HG02798 (cell line): Measurements from ENCODE around the gene PPP1R16B.

Experiments used
- ATAC-seq: cut with Tn5 transposase; IDR thresholded peaks from one replicate; pipeline ENCODE4 v1.9.1; 2021; ENCODE audit warnings: mild to moderate bottlenecking; ENCODE audit not compliant: unreplicated experiment, poor library complexity

Gene PPP1R16B

DNA sequence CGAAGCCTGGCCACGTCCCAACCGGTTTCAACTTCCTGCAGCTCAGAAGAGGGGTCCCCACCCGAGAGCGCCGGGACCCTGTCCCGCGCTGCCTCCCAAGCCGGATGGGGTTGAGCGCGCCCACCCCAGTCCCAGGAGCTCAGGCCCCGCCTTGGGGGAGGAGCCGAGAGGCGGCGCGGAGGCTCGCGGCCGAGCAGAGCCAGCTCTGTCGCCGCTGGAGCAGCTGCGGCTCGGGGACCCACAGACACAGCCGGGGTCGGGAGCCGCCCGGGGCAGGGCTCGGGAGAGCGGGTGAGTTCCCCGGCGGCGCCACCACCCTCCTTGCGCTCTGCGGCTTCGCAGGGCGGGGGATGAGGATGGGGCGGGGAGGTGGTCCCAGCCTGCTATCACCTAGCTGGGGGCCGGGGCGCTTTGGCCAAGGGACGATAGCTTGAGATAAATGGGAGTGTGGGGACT, at the start of gene PPP1R16B:
PPP1R16B (plus strand) TSS at position 196 of the 456 bp plus-strand sequence. CDS start 30,229 bp downstream, outside the sequence.
- peak; percentile 66 for ATAC-seq

DNA sequence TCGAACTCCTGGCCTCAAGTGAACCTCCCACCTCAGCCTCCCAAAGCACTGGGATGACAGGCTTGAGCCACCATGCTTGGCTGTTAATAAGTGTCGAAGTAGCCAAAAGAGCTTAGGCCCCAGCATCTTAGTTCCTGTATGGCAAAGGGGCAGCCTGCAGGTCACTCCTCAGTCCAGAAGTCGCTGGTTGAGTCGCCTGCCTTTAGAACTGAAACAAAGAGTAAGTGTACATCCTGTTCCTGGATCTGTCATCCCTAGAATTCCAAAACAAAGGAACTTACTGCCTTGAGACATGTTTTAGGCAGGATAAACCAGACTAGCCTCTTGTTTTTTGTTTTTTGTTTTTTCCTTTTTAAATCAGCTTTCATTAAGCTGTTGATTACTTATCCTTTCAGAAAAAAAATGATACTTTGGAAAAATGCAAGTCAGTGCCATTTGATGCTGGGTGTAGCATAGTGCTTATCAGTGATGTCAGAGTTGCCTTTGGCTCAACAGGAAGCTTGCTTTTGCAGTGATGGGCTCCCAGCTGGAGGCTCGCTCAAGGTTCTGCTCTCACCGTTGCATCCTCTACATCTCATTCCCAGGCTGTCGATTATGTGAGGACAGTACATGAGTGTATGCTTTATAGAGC, 48.2 kb upstream of the PPP1R16B start:
- no peak for ATAC-seq

DNA sequence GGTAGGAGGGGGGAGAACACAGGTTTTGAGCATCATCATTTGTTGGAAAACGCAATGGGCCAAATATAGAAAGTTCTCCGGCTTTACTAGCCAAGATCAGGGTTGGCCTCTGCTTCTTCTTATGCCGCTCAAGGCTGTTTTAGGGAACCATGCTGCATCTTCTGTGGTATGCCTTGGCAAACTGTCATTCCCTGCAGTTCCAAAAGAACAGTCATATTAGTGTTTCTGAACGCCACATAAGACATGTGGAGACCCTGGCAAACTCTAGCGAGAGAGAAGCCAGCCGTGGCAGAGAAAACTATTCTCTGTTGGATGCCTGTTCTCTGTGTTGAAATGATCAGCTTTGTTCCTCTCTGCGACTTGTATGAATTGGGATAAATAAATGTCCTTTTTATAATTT, 46.4 kb upstream of the PPP1R16B start:
- ATAC-seq, result no peak

DNA sequence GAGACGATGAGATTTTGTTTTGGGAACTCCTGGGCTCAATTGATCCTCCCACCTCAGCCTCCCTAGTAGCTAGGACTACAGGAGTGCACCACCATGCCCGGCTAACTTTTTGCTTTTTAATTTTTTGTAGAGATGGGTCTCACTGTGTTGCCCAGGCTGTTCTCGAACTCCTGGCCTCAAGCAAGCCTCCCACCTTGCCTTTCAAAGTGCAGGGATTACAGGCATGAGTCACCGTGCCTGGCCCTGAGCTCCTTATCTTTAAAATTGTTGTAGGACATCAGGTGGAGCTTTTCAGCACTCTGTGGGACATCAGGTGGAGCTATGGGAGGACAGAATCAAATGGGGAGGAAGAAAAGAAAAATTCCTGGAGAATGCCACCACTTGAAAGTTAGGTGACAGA, 44.5 kb upstream of the PPP1R16B start:
- ATAC-seq, result no peak

DNA sequence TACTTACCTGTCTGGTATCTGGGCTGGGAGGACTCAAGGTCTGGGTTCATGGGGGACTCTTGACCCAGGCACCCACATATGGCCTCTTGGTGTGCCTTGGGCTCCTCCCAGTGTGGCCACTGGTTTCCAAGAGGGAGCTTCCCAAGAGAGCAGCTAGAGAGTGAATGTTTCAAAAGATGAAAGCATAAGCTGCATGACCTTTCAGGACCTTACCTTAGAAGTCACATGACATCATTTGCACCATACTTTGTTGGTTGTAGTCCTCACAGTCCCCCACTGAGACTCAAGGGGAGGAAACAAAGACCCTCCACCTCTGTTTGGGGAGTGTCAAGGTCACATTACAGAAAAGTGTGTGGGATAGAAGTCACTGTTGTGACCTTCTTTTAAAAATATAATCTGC, 43.3 kb upstream of the PPP1R16B start:
- no peak for ATAC-seq

DNA sequence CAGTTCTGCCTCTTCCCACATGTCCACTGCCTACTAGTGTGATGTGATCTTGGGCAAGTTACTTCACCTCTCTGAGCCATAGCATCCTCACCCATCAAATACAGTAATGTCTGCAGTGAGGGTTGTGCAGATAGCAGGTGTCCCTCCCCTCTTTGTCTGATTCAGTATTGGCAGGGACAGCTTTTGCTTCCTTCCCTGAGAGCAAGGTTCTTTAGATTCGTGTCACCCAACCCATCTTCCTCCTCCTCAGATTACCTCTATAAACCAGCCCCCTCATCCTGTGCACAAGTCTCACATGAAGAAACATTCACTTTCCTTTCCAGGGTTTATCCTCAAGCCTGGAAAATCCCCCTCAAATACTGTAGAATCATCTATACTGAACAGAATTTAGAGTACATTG, 41.9 kb upstream of the PPP1R16B start:
- ATAC-seq, result no peak

DNA sequence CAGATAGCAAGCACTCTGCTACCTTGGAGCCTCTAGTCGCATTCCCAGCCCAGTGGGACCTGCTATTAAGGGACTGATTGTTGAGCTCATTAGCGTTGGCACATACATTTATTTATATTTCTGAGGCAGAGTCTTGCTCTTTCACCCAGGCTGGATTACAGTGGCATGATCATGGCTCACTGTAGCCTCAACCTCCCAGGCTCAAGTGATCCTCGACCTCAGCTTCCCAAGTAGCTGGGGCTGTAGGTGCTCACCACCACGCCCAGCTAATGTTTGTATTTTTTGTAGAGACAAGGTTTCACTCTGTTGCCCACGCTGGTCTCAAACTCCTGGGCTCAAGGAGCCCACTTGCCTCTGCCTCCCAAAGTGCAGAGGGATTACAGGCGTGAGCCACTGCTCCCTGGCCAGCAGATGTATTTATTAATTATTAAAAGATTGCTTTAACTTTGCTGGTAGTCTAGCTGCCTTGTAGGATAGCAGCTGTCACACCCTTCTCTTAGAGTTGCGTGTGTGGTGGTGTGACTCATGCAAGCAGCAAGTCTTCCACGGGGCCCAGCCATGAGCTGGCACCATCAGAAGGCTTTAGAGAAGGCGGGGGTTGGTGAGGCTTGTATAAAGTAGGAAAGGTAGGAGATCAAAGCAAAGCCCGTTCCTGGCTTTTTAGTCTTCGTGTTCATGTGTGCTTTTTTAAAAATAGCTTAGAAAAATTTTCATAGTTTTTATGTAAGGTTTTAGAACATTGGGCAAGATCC, 40.8 kb upstream of the PPP1R16B start:
- no peak for ATAC-seq

DNA sequence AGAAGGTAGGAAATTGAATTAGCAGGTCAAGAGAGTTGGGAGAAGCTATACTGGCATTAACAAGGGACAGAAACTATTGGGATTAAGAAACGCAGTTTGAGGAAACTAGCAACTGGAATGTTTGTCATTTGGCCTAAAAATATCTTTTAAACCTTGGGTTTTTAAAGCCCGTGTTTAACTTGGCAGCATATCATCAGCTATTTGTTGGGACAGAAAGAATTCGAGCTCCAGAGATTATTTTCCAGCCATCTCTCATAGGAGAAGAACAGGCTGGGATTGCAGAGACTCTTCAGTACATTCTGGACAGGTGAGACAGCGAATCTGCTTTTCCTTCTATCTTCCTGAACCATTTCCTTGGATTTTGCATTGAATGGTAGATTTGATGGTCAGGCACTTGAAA, 39.4 kb upstream of the PPP1R16B start:
- no peak for ATAC-seq

DNA sequence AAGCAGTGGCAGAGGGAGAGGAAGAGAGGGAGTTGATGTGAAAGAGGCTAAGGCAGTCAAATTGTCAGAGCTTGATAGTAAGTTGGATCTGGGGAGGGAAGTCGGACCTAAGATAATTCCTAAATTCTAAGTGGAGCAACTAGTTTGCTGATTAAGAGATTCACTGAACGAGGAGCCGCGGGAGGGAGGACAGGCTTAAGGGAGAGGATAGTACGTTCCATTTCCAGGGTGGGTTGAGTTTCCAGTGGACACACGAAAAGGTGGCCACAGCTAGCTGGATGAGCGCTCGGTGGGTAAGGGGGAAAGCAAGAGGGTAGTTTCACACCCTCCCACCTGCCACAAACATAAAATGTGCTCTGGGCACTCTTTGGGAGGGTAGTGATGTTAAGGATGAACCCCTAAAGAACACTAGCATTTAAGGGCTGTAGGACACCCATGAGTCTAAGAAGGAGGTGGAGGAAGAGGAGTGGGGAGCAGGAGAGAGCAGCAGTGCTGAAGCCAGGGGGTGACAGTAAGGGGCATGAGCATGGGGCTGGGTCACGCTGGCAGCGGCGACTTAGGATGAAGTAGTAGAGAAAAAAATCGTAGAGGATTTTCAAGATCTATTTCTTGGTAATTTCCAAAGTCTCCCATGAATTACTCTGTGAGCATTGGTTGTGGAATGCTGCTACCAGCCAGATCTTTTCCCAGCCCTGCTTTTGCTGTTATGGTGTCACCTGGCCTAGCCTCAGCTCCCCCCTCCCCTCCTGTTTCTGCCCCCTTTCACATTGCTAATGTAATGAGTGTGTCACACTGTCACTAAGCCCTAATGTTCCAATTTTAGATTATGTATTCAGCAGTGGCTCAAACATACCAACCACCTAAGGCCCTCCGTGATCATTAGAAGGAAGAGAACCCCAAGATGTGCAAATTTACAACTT, 35.9 kb upstream of the PPP1R16B start:
- ATAC-seq, result no peak

DNA sequence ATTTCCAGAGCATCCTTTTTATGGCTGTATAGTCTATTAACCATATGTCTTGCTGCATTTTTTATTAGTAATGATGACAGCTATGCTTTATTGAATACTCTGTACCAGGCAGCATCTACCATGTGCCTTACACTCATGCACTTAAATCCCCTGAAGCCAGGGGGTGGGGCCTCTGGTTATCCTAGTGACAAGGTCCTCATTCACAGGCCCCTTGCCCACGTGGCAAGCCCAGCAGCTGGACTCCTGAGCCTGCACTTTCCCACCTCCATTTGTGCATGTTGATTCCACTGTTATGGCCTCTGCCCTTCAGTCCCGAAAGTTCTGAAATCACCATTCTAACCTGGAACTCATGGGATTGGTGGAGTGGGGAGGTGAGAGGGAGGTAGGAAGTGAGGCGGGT, 35.0 kb upstream of the PPP1R16B start:
- no peak for ATAC-seq

DNA sequence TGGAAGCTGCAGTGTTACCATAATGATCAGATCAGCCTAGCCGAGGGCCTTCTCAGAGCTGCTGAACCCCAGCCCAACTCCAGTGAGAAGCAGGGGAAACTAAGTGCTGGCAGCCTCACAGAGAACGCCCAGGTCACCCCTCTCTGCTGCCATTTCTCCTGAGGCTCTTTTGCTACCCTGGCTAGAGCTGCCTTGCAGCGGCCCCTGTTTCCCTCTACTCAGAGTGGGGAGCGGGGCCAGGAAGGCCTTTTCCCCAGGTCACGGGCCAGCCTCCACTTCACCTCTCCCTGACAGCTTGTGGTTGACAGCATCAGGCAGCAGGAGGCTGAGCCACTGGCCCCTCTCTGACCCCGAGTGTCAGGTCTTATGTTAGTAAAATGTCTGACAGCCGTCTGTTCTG, 34.5 kb upstream of the PPP1R16B start:
- ATAC-seq, result no peak

DNA sequence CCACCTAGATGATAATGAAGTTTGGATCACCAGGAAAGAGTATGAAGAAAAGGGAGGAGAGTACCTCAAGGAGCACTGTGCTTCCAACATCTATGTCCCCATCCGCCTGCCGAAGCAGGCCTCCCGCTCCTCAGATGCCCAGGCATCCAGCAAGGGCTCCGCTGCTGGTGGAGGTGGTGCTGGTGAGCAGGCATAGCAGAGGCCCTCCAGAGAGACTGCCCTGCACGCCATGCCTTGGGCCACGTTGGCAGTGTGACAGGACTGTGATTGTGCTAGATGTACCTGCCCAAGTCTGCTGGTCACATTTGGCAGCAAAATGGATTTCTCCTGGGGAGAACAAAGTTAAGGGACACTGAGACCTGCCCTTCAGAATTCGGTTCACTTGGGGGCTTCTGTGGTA, 33.9 kb upstream of the PPP1R16B start:
- ATAC-seq, result no peak

DNA sequence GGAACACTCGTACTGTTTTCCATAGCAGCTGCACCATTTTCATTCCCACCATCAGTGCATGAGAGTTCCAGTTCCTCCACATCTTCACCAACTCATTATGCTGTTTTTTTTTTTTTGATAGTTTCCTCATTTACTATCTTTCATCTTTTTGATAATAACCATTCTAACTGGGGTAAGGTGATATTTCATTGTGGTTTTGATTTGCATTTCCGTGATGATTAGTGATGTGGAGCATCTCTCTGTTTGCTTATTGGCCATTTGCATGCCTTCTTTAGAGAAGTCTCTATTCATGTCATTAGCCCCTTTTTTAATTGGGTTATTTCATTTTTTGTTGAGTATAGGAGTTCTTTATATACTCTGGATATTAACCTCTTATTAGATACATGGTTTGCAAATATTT, 31.3 kb upstream of the PPP1R16B start:
- ATAC-seq, result no peak

DNA sequence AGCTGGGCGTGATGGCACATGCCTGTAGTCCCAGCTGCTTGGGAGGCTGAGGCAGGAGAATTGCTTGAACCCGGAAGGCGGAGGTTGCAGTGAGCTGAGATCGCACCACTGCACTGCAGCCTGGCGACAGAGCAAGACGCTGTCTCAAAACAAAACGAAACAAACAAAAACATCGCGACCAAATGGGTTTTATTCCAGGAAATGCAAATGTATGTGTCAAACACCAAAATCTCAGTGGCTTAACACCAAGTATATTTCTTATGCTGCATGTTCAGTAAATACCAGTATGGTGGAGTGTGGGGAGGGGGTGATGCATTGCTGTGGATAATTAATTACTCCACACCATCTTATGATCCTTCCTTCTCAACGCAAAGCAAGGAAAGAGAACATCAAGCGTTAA, 29.1 kb upstream of the PPP1R16B start:
- ATAC-seq, result no peak

DNA sequence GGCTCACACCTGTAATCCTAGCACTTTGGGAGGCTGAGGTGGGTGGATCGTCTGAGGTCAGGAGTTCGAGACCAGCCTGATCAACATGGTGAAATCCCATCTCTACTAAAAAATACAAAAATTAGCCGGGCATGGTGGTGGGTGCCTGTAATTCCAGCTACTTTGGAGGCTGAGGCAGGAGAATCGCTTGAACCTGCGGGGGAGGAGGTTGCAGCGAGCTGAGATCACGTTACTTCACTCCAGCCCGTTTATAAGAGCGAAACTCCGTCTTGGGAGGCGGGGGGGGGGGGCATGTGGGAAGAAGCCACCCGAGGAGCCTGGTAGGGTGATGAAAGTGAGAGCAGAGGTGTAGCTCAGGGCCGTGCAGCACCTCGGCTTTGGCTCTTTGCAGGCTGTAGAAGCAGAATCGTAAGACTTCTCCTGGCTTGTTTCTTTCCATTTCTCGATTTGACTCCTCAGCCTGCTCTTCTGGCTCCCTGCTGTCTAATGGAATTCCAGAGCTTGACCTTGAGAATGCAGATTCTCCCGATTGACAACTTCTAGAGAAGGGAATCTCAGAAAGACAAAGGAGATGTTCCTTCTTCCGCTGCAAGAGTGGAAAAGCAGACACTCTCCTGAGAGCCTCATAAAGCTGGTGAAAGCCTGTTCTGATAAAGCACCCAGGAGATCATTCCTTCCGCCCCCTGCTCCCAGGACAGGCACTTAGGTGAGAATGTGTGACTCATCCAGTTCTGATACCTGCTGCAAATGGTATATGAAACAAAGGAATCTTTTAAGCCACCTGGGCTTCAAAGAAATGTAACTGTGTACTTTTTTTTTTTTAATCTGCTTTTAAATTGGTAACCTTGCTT, 26.0 kb upstream of the PPP1R16B start:
- ATAC-seq, result no peak

DNA sequence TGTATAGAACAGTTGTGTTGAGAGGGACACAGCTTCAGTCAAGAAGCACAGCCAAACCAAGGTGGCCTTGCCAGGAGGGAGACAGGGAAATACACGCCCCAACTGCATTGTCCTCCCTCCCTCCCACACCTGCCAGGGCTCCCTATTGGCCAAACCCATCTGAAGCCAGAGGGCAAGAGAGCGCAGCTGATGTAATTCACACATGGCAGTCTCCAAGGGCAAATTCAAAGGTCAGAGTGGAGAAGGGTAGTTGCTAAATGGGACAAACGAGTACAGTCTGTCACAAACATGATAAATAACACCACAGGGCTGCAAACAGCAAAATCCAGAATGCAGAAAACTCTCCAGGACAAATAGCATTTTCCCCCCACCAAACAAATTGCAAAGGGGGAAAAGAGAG, 23.2 kb upstream of the PPP1R16B start:
- no peak for ATAC-seq

DNA sequence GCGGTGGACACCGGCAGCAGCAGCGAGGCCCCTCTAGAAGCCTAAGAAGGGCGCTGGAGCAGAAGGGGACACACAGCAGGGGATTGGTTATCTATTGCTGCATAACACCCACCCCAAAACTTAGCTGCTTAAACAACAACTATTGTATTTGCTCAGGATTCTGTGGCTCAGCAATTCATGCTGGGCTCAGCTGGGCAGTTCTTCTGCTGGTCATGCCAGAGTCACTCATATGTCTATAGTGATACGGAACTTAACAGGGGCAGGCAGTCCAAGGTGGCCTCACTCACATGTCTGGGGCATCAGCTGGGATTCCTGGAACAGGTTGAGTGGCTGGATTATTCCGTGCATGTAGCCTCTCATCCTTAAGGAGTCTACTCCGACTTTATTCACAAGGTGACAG, 17.6 kb upstream of the PPP1R16B start:
- no peak for ATAC-seq

DNA sequence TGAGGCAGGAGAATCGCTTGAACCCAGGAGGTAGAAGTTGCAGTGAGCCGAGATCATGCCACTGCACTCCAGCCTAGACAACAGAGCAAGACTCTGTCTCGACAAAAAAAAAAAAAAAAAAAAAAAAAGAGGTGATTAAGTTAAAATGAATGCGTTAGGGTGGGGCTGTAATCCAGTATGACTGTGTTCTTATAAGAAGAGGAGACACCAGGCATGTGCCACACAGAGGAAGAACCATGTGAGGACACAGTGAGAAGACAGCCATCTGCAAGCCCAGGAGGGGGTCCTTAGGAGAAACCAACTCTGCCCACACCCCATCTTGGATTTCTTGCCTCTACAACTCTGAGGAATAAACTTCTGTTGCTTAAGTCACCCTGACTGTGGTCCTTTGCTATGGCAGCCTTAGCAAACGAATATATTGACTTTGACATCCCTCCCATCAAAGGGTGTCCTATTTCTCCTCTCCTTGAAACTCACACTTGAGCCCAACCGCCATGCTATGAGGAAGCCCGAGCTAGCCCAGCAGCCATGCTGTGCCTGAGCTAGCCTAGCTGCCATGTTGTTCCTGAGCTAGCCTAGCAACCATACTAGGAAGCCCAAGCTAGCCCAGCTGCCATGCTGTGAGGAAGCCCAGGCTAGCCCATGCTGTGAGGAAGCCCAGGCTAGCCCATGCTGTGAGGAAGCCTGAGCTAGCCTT, 15.8 kb upstream of the PPP1R16B start:
- no peak for ATAC-seq

DNA sequence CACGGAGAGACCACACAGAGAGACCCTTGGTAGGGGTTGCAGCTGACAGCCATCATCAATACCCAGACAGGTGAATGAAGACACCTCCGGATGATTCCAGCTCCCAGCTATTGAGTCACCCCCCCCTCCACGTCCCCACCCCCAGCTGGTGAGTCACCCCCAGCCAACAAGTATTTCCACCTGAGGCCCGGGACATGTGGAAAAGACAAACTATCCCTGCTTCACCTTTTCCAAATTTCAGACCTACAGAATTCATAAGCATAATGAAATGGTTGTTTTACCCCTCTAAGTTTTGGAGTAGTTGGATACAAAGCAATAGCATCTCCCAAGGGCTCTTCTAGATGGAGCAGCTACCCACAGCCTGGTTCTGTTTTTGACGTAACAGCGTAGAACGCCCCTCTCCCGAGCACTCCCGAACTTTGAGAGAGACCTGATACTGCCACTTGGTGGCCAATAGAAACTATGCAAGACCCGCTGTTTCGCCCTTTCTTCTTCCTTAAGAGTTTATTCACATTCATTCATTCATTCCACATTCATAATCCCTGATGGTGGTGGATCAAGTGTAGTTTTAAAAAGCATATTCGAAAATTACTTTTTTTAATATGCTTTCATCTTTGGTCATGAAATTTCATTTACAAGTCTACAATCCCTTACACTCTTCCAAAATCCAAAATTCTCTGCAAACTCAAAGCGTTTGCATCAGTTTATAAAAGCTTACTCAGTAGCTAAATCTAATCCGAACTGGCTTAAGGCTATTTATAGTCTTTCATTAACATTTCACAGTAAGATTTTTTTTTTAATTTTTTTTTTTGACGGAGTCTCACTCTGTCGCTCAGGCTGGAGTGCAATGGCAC, 15.1 kb upstream of the PPP1R16B start:
- ATAC-seq, result no peak
